Keratinocyte (primary cell): ENCODE results near the gene CDH22.

Experiments
- CTCF ChIP-seq, 3 experiments: IDR thresholded peaks in 1 of 3; conservative IDR thresholded peaks in 1 of 3; optimal IDR thresholded peaks in 1 of 3; 2 replicates in 2 of 3; 3 replicates in 1 of 3; pipeline versions ENCODE3 to v1.5.1; 2011; ENCODE audit warnings: low read length in 3 of 3, mild to moderate bottlenecking in 3 of 3, moderate library complexity in 2 of 3, control low read depth in 1 of 3, inconsistent platforms in 1 of 3; ENCODE audit not compliant: insufficient read depth in 2 of 3; ENCODE audit errors: extremely low read depth in 1 of 3
- EZH2 ChIP-seq: IDR thresholded peaks from one replicate; pipeline ENCODE4 v1.6.1; 2012; ENCODE audit warnings: inconsistent platforms, mild to moderate bottlenecking, low read length, moderate library complexity

- TF ChIP-seq CTCF (optimal IDR thresholded peaks at IDR 0.05 in 1 of 3, IDR thresholded peaks at IDR 0.05 in 1 of 3, conservative IDR thresholded peaks at IDR 0.05 in 1 of 3; ENCODE audit: extremely low read depth in 1 of 3, insufficient read depth in 2 of 3, low read length in 3 of 3), result no peak
- TF ChIP-seq EZH2, result no peak
Observed at GRCh38 chr20:46305973-46306360, 2.3 kb downstream of the CDH22 start.
